Prostate gland (tissue), 2 donors: ENCODE measurements around the gene GATA5. TPM values are rescaled to one million over a fixed set of nuclear protein-coding genes. Genes with fewer than 3 reads are reported as not detected.

Source experiments
- DNase-seq: peaks from one replicate; pipeline ENCODE4 v3.0.0-alpha.2; 2019; ENCODE audit warnings: low spot score
- H3K27ac ChIP-seq, 2 donors: fragments of 200-600 bp; sonication (generic); 2 replicates each; pipeline ENCODE4 v1.5.1; 2017 to 2019
- H3K27me3 ChIP-seq: fragments of 200-600 bp; sonication (generic); replicated peaks from 2 replicates; pipeline ENCODE4 v1.5.1; 2019; ENCODE audit not compliant: insufficient read depth
- H3K36me3 ChIP-seq, 2 donors: fragments of 200-600 bp; sonication (generic); 1 replicate in 1 of 2; 2 replicates in 1 of 2; pipeline versions ENCODE4 v1.5.1 to v1.8.1; 2017 to 2019
- H3K4me1 ChIP-seq: fragments of 200-600 bp; sonication (generic); replicated peaks from 2 replicates; pipeline ENCODE4 v1.5.1; 2019
- H3K4me3 ChIP-seq, 2 donors: fragments of 200-600 bp; sonication (generic); 2 replicates each; pipeline ENCODE4 v1.5.1; 2017 to 2019
- H3K9me3 ChIP-seq: fragments of 200-600 bp; sonication (generic); 2 replicates; pipeline ENCODE4 v1.5.1; 2017
- POLR2A ChIP-seq: fragments of 450-650 bp; IDR thresholded peaks from one replicate; pipeline ENCODE4 v1.6.1; 2016; ENCODE audit warnings: antibody characterized with exemption, mild to moderate bottlenecking
- POLR2AphosphoS5 ChIP-seq: sonication (generic); formaldehyde crosslinking; IDR thresholded peaks from one replicate; pipeline ENCODE4 v1.6.1; 2017; ENCODE audit warnings: antibody characterized with exemption
- WGBS: methylation state at CpG from one replicate; pipeline ENCODE4 v1.1.5; 2018; 5-methylcytosine and 5-hydroxymethylcytosine counted together
- intact Hi-C: fragments of 100-400 bp; cut with DNase I; formaldehyde crosslinking; loops from one replicate; pipeline ENCODE4 v1.14.2; 2022
- total RNA-seq, 2 donors: library from RNA; depleted of rRNA; stranded (reverse); fragments of >200 nt; gene quantifications; one replicate each; pipeline ENCODE4 v1.1.0, GENCODE V29; 2016
- TF ChIP-seq, protein P1 (sequence below), 4 experiments: fragments of 200-600 bp in 2 of 4; fragments of 450-650 bp in 2 of 4; sonication (generic) in 2 of 4; IDR thresholded peaks; 1 replicate in 3 of 4; 2 replicates in 1 of 4; pipeline ENCODE4 v1.5.1; 2016 to 2019; ENCODE audit warnings: antibody characterized with exemption in 4 of 4, mild to moderate bottlenecking in 2 of 4, moderate library complexity in 2 of 4

Gene GATA5
- total RNA-seq, 2 donors from 2014 or later, result 1.3 to 53.7 TPM

DNA sequence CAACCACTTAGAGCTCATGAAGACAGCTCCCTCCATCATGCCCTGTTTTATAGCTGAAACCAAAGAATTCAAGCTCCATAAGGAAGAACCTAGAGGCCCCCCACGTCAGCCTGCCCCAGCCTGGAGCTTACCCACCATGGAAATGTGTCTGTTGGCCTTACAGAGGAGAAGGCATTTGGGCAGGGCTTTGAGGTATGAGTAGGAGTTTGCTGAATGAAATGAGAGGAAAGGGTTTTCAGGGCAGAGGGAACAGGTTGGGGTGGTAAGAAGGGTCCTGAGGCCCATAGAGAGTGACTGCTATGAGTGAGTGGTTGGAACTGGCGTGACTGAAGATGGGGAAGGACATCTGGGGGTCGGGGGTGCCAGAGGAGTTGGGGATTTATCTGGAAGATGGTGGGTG, 12.7 kb upstream of the GATA5 start:
- no peak overlapping the region for H3K4me3 ChIP-seq
- H3K9me3 ChIP-seq, result no peaks in the 10 kb centered on the region
- no peaks in the 10 kb centered on the region for H3K4me1 ChIP-seq
- H3K27ac ChIP-seq, result no peak overlapping the region
- no peaks in the 10 kb centered on the region for H3K36me3 ChIP-seq
- intact Hi-C loops, result no loop called here
- TF ChIP-seq POLR2A (no peak), POLR2AphosphoS5 (no peak)
- TF ChIP-seq, protein P1, sequence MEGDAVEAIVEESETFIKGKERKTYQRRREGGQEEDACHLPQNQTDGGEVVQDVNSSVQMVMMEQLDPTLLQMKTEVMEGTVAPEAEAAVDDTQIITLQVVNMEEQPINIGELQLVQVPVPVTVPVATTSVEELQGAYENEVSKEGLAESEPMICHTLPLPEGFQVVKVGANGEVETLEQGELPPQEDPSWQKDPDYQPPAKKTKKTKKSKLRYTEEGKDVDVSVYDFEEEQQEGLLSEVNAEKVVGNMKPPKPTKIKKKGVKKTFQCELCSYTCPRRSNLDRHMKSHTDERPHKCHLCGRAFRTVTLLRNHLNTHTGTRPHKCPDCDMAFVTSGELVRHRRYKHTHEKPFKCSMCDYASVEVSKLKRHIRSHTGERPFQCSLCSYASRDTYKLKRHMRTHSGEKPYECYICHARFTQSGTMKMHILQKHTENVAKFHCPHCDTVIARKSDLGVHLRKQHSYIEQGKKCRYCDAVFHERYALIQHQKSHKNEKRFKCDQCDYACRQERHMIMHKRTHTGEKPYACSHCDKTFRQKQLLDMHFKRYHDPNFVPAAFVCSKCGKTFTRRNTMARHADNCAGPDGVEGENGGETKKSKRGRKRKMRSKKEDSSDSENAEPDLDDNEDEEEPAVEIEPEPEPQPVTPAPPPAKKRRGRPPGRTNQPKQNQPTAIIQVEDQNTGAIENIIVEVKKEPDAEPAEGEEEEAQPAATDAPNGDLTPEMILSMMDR (IDR thresholded peaks at IDR 0.05), result no peak
- no peaks in the 10 kb centered on the region for H3K27me3 ChIP-seq
- WGBS, result 89% methylated on average over 3 of the region's 3 CpGs
- DNase-seq, result no peak

DNA sequence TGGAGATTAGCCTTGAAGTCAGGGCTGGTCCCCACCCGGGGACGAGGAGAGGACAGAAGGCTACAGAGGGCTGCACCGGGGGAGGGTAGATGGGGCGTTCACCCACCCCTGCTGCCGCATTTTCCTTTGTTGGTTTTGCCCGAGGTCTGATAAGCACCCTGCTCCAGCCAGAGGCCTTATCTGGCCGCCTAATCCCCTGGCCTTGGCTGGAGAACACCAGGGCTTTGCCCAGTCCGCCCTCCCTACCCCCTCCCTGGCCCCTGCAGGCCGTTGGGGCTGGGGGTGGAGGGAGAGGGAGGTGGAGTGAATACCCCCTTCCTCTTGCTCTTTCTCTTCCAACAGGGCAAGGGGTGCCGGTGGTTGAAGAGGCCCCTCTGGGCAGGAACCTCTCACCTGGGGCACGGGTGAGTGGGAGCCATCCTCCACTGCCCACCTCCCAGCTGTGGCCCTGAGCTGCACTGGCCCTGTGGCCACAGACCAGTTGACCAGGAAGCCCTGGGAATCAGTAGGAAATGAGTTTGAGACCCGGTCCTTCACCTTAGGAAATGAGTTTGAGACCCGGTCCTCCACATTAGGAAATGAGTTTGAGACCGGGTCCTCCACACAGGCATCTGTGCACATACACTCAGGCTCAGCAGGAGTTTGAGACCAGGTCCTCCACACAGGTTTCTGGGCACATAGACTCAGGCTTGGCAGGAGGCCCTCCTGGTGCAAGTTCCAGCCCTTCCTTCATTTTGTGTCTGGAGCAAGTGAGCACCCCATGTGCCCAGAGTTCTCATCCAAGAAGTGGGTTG, 12.0 kb upstream of the GATA5 start:
- no peak for DNase-seq
- Histone ChIP-seq H3K9me3 (no peaks in the 10 kb centered on the region), H3K4me3 (no peak overlapping the region), H3K4me1 (no peaks in the 10 kb centered on the region), H3K27me3 (no peaks in the 10 kb centered on the region), H3K27ac (no peak overlapping the region), H3K36me3 (no peaks in the 10 kb centered on the region)
- TF ChIP-seq, protein P1 (IDR thresholded peaks at IDR 0.05), result no peak
- WGBS, result 65% methylated on average over 13 of the region's 14 CpGs
- intact Hi-C loops, result no loop called here

DNA sequence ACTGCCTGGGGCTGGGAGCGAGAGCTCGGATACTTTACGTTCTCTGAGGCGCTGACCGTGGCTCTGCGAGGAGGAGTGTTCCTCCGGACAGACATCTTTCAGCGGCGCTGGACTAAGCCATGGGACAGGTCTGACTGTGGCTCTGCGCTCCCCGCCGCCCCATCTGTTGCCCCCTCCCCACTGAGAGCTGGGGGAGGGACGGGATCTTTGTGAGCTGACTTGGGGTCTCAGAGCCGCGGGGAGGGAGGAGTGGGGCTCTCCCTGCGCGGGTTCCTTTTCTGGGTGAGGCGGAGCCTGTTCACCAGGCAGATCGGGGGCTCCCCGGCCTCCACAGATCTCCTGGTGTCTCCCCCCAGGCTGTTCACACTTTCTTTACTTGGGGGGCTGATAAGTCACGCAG, 11.3 kb upstream of the GATA5 start:
- Histone ChIP-seq H3K4me1 (no peaks in the 10 kb centered on the region), H3K9me3 (no peaks in the 10 kb centered on the region), H3K36me3 (no peaks in the 10 kb centered on the region), H3K4me3 (no peak overlapping the region), H3K27me3 (no peaks in the 10 kb centered on the region), H3K27ac (no peak overlapping the region)
- intact Hi-C loops, result no loop called here
- DNase-seq, result no peak
- WGBS, result 74% methylated on average over 21 of the region's 21 CpGs
- TF ChIP-seq POLR2AphosphoS5, result no peak
- TF ChIP-seq, protein P1 (IDR thresholded peaks at IDR 0.05), result no peak
- no peak for TF ChIP-seq POLR2A

DNA sequence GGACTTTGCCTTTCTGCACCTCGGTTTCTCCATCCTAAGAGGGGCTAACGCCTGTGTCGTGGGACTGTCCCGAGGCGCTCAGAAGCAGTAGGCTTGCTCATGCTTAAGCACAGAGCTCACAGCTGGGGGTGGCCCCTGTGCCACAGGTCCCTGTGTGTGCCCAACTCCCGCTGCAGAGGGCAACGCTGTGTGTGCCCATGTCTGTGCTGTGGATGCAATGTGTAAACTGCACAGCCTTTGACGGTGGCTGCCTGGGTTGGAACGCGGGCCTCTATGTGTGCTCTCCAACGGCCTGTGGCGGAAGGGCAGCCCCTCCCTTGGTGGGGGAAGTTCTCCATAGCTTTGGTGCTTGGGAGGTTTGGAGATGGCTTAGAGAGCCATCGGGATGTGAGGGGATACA, 10.7 kb upstream of the GATA5 start:
- 70% methylated on average over 13 of the region's 13 CpGs for WGBS
- intact Hi-C loops, result no loop called here
- no peaks in the 10 kb centered on the region for H3K9me3 ChIP-seq
- TF ChIP-seq, protein P1 (IDR thresholded peaks at IDR 0.05), result no peak
- TF ChIP-seq POLR2A (no peak), POLR2AphosphoS5 (no peak)
- H3K27me3 ChIP-seq, result peaks cover under 1% of the 10 kb centered on the region
- H3K4me3 ChIP-seq, result no peak overlapping the region
- H3K27ac ChIP-seq, result no peak overlapping the region
- no peak for DNase-seq
- no peaks in the 10 kb centered on the region for H3K36me3 ChIP-seq
- no peaks in the 10 kb centered on the region for H3K4me1 ChIP-seq

DNA sequence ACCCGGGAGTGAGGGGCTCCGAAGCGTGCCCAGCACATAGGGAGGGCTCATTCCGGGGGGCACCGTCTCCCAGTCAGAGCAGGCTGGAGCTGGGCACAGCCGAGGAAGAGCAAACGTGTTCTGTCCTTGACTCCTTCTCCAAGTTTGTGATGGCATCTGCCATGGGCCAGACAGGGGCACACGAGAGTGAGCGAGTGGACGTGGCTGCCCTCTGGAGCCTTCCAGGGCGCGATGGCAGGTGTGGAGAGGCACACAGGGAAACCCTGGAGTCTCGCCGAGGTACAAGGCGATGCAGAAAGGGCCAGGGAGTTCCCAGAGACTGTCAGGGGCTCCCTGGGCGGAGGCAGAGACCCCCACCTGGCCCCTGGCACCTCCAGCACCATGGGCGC, 9.9 kb upstream of the GATA5 start:
- intact Hi-C loops, result no loop called here
- Histone ChIP-seq H3K4me1 (no peaks in the 10 kb centered on the region), H3K9me3 (no peaks in the 10 kb centered on the region), H3K36me3 (no peaks in the 10 kb centered on the region), H3K27ac (no peak overlapping the region), H3K4me3 (no peak overlapping the region), H3K27me3 (peaks cover 4% of the 10 kb centered on the region)
- TF ChIP-seq POLR2A (no peak), POLR2AphosphoS5 (no peak)
- TF ChIP-seq, protein P1 (IDR thresholded peaks at IDR 0.05), result no peak
- DNase-seq, result no peak
- 61% methylated on average over 8 of the region's 17 CpGs for WGBS
